Activated CD8-positive, alpha-beta memory T cell treated with anti-CD3 and anti-CD28 coated beads, Interleukin-2, amount 50 U/mL, for 48 hours (primary cell): ENCODE results near the gene SDF4.
"Not testable (repeated sequence)": the region's sequence is repeated elsewhere in the genome, so short reads cannot be mapped to it uniquely, and the experiment has no call there.

Source experiments
- DNase-seq: peaks from one replicate; pipeline ENCODE4 v3.0.0-alpha.2; 2020

SDF4 gene

GRCh38 chr1:1196431-1197187 lies 35.2 kb downstream of the SDF4 start:
- peak; percentile 48 for DNase-seq

GRCh38 chr1:1195726-1196125 lies 36.1 kb downstream of the SDF4 start:
- DNase-seq: not testable (repeated sequence)

GRCh38 chr1:1194723-1195122 lies 37.1 kb downstream of the SDF4 start:
- DNase-seq: no peak

- peak; percentile 40 for DNase-seq
Measured at GRCh38 chr1:1191734-1192133, 40.1 kb downstream of the SDF4 start.

- no peak for DNase-seq
Measured at GRCh38 chr1:1189111-1189510, 42.7 kb downstream of the SDF4 start.

GRCh38 chr1:1187938-1188337 lies 43.9 kb downstream of the SDF4 start:
- DNase-seq: no peak

GRCh38 chr1:1185101-1185765 lies 46.6 kb downstream of the SDF4 start:
- no peak for DNase-seq

- DNase-seq: no peak
Measured at GRCh38 chr1:1183833-1184775, 47.7 kb downstream of the SDF4 start.

GRCh38 chr1:1183221-1183747 lies 48.5 kb downstream of the SDF4 start:
- DNase-seq: no peak

- no peak for DNase-seq
Measured at GRCh38 chr1:1182491-1183220, 49.1 kb downstream of the SDF4 start.

GRCh38 chr1:1181938-1182410 lies 49.8 kb downstream of the SDF4 start:
- DNase-seq: no peak

- no peak for DNase-seq
Measured at GRCh38 chr1:1181129-1181937, 50.5 kb downstream of the SDF4 start.

- no peak for DNase-seq
Measured at GRCh38 chr1:1179983-1180861, 51.6 kb downstream of the SDF4 start.

GRCh38 chr1:1179346-1179982 lies 52.3 kb downstream of the SDF4 start:
- no peak for DNase-seq

- DNase-seq: no peak
Measured at GRCh38 chr1:1178794-1179331, 52.9 kb downstream of the SDF4 start.

GRCh38 chr1:1177452-1178206 lies 54.2 kb downstream of the SDF4 start:
- DNase-seq: no peak

- no peak for DNase-seq
Measured at GRCh38 chr1:1176931-1177330, 54.9 kb downstream of the SDF4 start.

GRCh38 chr1:1176063-1176761 lies 55.6 kb downstream of the SDF4 start:
- not testable (repeated sequence) for DNase-seq
